Posterior cingulate gyrus (tissue), 11 donors: ENCODE data around the gene NDUFB5.

Source experiments
- DNase-seq, 10 donors: peaks; one replicate each; pipeline versions ENCODE4 v3.0.0 to v3.0.0-alpha.2; 2020 to 2021; ENCODE audit warnings: mixed read lengths in 3 of 10
- intact Hi-C: fragments of 100-400 bp; cut with DNase I; formaldehyde crosslinking; loops from one replicate; pipeline ENCODE4 v1.15.1; 2023

NDUFB5 gene

DNA sequence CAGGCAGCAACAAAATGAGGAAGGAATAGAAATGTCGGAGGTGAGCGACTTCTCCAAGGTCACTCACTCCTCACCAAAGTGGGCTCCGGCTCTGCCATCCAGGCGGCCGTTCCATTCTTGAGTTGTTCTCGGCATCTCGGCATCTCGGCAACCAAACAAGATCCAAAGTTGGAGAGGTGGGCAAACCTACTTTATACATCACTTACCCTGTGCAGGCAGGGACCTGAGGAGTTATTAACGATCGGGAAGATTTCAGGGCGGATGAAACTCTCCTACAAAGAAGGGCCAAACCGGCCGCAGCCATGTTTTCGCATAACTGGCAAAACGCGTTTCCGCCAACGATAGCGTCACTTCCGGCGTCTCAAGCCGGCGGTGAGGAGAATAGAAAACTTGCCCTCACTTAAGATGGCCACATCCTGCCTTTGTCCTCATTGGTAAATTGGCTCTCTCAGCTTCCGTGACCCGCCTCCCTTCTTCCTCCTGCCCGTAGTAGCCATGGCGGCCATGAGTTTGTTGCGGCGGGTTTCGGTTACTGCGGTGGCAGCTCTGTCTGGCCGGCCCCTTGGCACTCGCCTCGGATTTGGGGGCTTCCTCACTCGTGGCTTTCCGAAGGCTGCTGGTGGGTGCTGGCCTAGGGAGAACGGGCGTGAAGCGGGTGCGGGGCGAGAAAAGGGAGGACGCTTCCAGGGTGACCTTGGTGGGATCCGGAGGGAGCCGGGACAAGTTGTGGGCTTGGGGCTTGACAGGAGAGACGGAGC is at the start of gene NDUFB5, which contains the start of gene MRPL47:
TSS of gene NDUFB5 (plus strand) at position 474 of the 758 bp plus-strand sequence. CDS start at position 496, 22 bp downstream.
TSS of gene MRPL47 (minus strand) at position 318 of the 758 bp plus-strand sequence. CDS start at position 304, 14 bp downstream.
- peak; percentile 92 to 99 (median 96) for DNase-seq
- intact Hi-C loops = loop anchor here (1.0 to 5.0 kb wide), 2 partner anchors 49 to 257 kb away; partner anchors contain the start of genes MFN1 and USP13

- intact Hi-C loops = loop anchor here (1.0 to 2.0 kb wide), 2 partner anchors 138 to 236 kb away; partner anchors contain the start of gene ZNF639
- DNase-seq = peak; percentile 20 to 94 (median 70)
These were observed 45.7 kb upstream of the NDUFB5 start for GRCh38 chr3:179558742-179559364.

DNA sequence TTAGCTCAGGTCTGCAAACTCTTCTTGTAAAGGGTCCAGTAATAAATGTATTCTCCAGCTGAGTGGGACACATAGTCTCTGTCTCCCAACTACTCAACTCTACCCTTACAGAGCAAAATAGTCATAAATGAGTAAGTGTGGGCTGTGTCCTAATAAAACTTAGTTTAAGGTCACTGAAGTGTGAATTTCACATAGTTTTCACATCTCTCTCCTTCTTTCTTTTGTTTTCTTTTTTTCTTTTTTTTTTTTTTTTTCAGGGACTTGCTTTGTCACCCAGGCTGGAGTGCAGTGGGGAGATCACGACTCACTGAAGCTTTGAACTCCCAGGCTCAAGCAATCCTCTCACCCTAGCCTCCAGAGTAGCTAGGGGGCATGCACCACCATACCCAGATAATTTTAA is 43.8 kb upstream of the NDUFB5 start:
- no peak for DNase-seq
- intact Hi-C loops = loop anchor here (5.0 kb wide), 1 partner anchor 213 kb away; the partner anchor contains the start of gene MFN1

DNA sequence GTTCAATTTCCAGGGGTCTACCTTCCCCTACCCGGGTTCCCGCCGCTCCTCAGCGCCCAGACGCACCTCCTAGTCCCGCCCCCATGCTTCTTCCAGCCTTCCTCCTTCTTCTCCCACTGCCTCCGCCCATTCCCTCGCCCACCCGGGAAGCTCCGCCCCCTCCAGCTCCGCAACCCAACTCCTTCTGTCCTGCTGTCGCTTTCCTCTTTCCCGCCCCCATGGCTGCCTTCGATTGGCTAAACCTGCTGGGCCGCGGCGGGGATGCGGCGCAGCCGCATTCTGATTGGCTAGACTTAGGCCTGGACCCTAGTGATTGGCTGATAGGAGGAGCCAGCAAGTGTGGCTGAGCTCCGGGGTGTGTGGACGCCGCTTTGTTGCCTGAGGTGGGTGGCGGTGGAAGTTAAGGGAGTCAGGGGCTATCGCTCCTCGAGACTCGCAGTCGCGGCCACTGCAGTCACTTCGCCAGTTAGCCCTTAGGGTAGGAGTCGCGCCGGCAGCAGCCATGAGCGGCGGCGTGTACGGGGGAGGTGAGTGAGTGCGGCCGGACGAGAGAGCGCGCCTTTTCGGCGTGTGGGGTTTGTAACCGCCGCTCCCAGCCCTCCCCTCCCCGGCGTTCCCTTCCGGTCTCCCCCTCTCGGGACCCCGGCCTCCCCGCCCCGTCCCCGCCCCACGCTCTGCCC is 41.9 kb upstream of the NDUFB5 start, which contains the start of gene ACTL6A:
TSS of gene ACTL6A (plus strand) at position 336 of the 680 bp plus-strand sequence. CDS start at position 503, 167 bp downstream.
- intact Hi-C loops = loop anchor here (5.0 kb wide), 1 partner anchor 215 kb away; the partner anchor contains the start of gene MFN1
- peak; percentile 98 to 100 (median 99) for DNase-seq

GRCh38 chr3:179563271-179563783 is 41.3 kb upstream of the NDUFB5 start:
- DNase-seq = peak in 8 of 10 donors; percentile 23 to 90 (median 28)
- intact Hi-C loops = loop anchor here (5.0 kb wide), 1 partner anchor 216 kb away; the partner anchor contains the start of gene MFN1

GRCh38 chr3:179565496-179565895 is 39.1 kb upstream of the NDUFB5 start:
- intact Hi-C loops = no loop called here

DNA sequence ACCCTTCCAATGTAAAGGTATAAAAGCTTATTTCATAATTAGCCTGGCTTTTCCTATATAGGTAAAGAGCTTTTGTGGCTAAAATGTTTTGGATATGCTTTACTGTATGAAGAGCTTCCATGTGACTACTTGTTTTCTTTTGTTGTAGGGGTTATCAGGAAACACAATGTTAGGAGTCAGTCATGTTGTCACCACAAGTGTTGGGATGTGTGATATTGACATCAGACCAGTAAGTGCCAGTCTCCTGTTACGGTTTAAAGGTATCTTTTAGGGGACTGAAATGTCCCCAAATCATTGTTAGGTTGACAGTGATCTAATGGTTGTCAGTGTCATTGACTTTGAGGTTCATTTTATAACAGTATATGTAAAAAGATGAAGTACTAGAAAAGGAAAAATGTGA is 23.6 kb upstream of the NDUFB5 start:
- intact Hi-C loops = no loop called here
- DNase-seq = no peak

More at GRCh38 chr3:179565496-179565895, 39.1 kb upstream of the NDUFB5 start:
- DNase-seq = no peak

GRCh38 chr3:179589143-179589542 is 15.5 kb upstream of the NDUFB5 start:
- DNase-seq = no peak
- intact Hi-C loops = no loop called here

DNA sequence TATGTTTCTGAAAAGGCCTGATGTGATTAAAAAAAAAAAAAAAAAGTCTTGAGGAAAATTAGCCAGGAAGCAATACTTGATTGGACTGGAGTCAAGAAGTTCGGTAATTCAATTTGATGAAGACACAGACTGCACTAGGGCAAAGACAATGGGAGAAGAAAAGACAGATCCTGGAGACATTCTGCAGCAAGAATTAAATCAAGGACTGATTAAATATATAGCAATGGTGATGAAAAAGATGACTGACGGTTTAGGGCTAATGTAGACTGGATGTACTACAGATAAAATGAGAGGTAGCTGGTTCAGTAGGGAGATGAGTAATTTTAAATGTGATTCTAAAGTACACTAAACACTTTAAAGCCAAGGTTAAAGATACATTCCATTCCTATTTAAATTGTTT is 13.9 kb upstream of the NDUFB5 start:
- intact Hi-C loops = no loop called here
- no peak for DNase-seq

- no peak for DNase-seq
- intact Hi-C loops = no loop called here
These were observed 13.3 kb upstream of the NDUFB5 start for GRCh38 chr3:179591313-179591712.

DNA sequence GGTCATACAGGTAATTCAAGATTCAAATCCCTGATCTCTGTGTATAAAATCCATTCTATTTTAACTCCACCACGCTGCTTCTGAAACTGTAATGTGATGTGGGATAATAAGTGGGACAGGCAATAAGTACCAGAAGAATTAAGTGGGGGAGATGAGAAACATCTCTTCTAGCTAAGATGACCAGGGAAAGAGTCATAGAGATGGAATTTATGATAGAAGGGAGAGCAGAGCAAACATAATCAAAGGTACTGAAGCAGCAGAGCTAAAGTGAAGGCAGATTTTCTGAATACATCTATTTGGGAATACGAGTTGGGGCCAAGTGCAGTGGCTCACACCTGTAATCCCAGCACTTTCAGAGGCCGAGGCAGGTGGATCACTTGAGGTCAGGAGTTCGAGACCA is 5.1 kb upstream of the NDUFB5 start:
- intact Hi-C loops = no loop called here
- DNase-seq = no peak

DNA sequence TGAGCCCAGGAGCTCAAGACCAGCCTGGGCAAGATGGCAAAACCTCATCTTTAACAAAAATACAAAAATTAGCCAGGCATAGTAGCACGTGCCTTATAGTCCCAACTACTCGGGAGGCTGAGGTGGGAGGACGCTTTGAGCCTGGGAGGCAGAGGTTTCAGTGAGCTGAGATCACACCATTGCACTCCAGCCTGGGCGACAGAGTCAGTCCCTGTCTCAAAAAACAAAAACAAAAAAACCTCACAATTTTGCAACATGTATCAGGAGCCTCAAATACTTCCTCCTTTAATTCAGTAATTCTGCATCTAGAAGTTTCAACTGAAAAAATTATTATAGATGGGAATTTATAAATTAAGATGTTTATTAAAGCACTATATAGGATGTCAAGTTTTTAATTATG is 1.3 kb upstream of the NDUFB5 start:
- intact Hi-C loops = loop anchor here (5.0 kb wide), 1 partner anchor 256 kb away; the partner anchor contains the start of gene MFN1
- DNase-seq = no peak

DNA sequence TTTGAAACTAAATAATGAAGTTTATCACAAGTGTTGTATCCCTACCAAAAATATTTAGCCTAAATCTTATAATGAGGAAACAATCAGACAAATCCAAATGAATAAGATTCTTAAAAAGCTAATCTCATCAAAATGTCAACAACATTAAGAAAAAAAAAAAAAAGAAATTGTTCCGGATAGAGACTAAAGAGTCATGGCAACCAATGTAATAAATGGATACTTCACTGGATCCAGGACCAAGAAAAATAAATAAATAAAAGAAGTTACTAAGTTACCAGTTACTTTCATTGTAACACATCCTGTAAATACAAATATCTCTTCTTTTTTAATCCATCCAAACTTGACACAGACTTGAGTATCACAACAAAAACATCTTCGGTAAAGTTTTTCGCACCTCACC is 763 bp upstream of the NDUFB5 start:
- no peak for DNase-seq
- intact Hi-C loops = loop anchor here (1.0 to 5.0 kb wide), 2 partner anchors 49 to 257 kb away; partner anchors contain the start of genes MFN1 and USP13

DNA sequence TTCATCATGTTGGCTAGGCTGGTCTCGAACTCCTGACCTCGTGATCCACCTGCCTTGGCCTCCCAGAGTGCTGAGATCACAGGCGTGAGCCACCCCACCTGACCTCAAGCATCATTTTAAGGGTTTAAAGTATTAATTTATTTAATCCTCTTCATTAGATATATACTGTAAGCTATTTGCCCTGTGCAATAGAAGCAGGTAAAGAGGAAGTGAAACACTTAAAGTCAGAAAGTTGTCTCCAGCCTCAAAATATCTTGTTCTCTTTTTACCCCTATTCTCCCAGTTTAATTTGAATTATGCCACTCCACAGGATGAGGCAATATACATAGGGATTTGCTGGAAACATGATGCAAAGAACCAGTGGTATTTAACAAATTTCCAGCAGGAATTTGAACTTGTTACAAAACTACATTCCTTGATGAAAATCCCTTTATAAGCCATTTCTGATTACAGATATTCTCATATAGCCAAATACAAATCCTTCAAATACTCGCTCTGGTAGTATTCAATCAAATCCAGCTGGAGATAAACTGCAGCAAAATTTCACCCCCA is 2.0 kb downstream of the NDUFB5 start:
- DNase-seq = no peak
- intact Hi-C loops = no loop called here

DNA sequence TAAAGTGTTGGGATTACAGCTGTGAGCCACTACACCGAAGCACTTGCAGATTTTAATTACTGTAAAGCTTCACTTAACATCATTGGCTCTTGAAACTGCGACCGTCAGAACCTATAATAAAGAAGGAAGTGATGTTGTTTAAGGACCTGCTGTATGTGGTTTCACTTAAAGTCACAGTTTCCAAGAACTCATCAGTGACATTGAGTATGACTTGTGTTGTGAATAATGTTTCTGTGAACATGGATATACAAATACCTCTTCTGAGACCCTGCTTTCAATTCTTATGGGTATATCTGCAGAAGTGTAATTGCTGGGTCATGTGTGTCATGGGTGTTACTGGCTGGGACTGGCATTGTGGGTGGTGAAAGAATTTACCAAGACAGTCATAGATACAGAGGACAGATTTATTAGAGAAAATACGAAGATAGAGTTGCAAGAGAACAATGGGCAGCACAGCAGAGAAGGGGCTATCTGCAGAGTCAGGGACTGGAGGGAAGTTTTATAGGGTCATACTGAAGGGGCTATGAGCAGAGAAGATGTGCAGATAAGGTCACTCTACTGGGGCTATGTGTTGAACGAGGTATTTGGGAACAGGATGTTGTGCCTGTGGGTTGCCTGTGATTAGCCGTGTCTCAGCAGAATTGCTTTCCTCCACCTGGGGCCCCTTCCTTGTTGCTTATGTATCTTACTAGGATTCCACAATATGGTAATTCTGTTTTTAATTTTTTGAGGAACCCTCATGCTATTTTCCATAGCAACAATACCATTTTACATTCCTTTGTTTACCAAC is 4.5 kb downstream of the NDUFB5 start:
- intact Hi-C loops = no loop called here
- DNase-seq = no peak

DNA sequence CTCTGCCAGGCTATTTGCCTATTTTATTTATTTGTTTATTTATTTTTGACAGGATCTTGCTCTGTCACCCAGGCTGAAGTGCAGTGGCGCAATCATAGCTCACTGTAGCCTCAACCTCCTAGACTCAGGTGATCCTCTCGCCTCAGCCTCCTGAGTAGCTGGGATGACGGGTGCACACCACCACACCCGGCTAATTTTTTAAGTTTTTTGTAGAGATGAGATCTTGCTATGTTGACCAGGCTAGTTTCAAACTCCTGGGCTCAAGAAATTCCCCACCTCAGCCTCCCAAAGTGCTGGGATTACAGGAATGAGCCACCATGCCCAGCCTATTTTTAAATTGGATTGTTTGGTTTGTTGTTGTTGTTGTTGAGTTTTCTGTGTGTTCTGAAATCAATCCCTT is 5.5 kb downstream of the NDUFB5 start:
- intact Hi-C loops = no loop called here
- DNase-seq = no peak

DNA sequence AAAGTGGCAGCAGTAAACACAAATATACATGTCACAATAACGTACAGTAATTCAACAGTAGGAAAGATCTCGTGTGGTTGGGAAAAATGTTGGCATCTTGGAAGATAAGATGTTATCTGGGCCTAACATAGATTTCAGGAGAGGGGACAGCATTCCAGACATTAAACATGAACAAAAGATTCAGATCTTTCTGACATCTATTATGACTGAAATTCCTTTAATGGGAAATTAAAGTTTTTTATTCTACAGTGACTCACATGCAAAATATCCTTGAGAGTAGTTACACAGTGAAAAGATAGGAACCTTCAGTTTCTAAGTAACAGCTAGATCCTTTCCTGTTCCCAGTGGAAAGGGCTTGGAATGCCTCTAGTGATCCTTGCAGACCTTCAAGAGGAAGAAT is 9.2 kb downstream of the NDUFB5 start:
- intact Hi-C loops = no loop called here
- no peak for DNase-seq

DNA sequence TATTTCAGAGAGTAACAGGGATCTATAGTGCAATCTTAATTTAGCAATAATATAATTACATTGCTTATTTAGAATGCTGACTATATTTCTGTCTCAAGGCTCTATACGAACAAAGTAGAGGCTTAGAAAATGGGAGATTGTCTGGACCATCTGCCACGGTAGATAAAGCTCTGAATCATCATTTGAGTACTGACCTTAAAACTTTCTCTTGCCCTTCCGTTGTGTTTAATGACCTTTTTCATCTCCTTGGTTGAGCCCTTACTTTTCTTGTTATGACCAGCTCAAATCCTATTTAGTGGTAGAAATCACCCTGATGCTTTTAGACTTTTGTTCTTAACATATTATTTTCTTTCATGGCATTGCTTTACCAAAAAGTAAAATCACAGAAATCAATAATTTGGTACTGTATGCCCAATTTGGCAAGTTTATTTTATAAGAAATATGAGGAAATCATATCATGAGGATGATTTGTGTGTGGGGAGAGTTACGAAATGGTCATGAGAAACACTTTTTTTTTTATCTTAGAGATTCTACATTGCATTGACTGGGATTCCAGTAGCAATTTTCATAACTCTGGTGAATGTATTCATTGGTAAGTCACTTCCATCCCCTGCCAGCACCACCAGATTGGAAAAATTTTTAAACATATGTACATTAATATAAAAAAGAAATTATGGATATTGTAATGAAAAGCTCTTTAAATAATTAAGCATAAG is 11.0 kb downstream of the NDUFB5 start:
- intact Hi-C loops = no loop called here
- no peak for DNase-seq

- intact Hi-C loops = no loop called here
- DNase-seq = no peak
These were observed 17.4 kb downstream of the NDUFB5 start for GRCh38 chr3:179622023-179622422.
